Tibial nerve (tissue), 4 donors: Measurements from ENCODE around the gene ZBTB43.

Source experiments
- EP300 ChIP-seq, 2 donors: sonication (generic); formaldehyde crosslinking; IDR thresholded peaks; one replicate each; pipeline ENCODE4 v1.6.1; 2017; ENCODE audit warnings: antibody characterized with exemption in 2 of 2, mild to moderate bottlenecking in 1 of 2
- POLR2A ChIP-seq, 2 donors: fragments of 450-650 bp; IDR thresholded peaks; one replicate each; pipeline ENCODE4 v1.6.1; 2017; ENCODE audit warnings: antibody characterized with exemption in 2 of 2, mild to moderate bottlenecking in 2 of 2, moderate library complexity in 2 of 2
- TF ChIP-seq, protein P1 (sequence below), 5 experiments: fragments of 200-600 bp in 3 of 5; fragments of 450-650 bp in 2 of 5; sonication (generic) in 3 of 5; IDR thresholded peaks; one replicate each; pipeline ENCODE4 v1.5.1; 2016 to 2019; ENCODE audit warnings: antibody characterized with exemption in 5 of 5, mild to moderate bottlenecking in 3 of 5, moderate library complexity in 2 of 5

DNA sequence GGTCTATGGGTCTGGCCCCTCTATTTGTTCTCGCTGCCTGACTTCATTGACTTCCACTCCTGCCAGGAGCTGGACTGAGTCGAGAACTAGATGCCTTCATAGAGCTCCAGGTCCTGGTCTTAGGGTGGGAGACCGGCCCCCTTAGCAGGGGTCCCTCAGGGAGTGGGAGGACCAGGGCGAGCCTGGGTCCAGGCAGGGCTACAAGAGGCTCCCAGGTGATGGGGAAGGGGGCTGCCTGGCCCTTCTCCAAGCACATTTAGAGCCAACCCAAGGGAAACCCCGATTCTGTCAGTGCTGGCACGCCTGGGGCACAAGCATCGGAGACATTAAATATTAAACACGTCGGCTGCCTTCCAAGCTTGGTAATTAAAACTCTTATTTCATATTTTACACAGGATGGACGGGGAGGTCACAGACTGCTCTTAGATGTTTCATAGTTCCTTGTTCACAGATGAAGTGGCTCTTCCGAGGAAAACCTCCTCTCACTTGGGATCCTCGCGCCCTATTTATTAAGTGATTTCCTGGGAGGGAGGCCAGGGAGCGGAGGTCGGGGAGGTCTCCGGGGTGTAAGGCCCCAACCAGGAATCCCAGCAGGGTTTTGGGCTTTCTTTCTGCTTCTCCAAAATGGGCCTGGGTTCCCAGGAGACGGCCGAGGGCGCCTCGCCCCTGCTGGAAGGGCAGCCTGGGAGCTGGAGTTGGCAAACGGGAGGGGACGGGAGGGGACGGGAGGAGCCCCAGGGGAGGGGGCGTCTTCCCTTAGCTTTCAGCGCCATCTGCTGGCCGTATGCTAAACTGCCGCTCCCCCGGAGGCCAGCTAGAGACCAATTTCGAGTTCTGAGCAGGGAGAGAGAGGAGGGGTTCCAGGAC lies 23.4 kb upstream of the ZBTB43 start:
- no peak for TF ChIP-seq EP300 (IDR thresholded peaks at IDR 0.05)
- TF ChIP-seq, protein P1, sequence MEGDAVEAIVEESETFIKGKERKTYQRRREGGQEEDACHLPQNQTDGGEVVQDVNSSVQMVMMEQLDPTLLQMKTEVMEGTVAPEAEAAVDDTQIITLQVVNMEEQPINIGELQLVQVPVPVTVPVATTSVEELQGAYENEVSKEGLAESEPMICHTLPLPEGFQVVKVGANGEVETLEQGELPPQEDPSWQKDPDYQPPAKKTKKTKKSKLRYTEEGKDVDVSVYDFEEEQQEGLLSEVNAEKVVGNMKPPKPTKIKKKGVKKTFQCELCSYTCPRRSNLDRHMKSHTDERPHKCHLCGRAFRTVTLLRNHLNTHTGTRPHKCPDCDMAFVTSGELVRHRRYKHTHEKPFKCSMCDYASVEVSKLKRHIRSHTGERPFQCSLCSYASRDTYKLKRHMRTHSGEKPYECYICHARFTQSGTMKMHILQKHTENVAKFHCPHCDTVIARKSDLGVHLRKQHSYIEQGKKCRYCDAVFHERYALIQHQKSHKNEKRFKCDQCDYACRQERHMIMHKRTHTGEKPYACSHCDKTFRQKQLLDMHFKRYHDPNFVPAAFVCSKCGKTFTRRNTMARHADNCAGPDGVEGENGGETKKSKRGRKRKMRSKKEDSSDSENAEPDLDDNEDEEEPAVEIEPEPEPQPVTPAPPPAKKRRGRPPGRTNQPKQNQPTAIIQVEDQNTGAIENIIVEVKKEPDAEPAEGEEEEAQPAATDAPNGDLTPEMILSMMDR (IDR thresholded peaks at IDR 0.05): peak; percentile 88 to 98 (median 93)
- TF ChIP-seq POLR2A (IDR thresholded peaks at IDR 0.05): no peak
